Measurements from ENCODE around the gene NLRC5. TPM values are rescaled to one million over a fixed set of nuclear protein-coding genes. Genes with fewer than 3 reads are reported as not detected.
"Not testable (repeated sequence)": the region's sequence is repeated elsewhere in the genome, so short reads cannot be mapped to it uniquely, and the experiment has no call there.

Gene NLRC5
- total RNA-seq, 1 donor from 2014 or later: 9.8 TPM

- intact Hi-C loops (cut with micrococcal nuclease): no loop called here
- DNase-seq (no peak), ATAC-seq (no peak)
Observed at GRCh38 chr16:57058291-57058861, 69.0 kb downstream of the NLRC5 start.

DNA sequence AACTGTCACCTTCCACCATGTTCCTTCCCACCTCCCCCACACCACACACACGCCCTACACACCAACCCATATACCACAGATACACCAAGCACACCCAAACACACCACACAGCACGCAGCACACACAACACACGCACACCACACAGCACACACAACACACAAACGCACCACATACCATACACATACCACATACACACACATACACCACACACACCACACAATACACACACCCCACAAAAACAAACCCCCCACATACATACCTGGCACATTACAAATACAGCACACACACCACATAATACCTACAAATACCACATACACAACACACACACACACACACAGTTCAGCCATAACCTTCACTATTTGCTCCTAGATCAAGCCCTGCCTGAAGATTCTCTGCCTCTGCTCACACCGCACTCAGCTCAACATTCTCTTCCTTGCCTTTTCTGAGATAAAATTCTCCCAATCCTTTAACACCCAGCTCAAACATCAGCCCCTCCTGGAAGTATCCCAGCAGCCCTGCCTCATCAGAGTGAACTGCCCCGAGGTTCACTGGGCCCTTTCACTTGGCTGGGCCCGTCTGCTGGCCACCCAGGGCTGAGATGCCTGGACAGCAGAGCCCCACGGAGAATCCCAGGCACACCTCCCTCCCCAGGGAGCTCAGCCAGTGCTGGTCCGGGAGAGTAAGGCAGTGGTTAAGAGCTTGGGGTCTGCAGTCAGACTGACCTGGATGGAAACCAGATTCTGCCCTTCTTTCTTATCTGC lies 71.1 kb downstream of the NLRC5 start:
- intact Hi-C loops (cut with micrococcal nuclease): no loop called here
- ATAC-seq (peak; percentile 16), DNase-seq (no peak)

DNA sequence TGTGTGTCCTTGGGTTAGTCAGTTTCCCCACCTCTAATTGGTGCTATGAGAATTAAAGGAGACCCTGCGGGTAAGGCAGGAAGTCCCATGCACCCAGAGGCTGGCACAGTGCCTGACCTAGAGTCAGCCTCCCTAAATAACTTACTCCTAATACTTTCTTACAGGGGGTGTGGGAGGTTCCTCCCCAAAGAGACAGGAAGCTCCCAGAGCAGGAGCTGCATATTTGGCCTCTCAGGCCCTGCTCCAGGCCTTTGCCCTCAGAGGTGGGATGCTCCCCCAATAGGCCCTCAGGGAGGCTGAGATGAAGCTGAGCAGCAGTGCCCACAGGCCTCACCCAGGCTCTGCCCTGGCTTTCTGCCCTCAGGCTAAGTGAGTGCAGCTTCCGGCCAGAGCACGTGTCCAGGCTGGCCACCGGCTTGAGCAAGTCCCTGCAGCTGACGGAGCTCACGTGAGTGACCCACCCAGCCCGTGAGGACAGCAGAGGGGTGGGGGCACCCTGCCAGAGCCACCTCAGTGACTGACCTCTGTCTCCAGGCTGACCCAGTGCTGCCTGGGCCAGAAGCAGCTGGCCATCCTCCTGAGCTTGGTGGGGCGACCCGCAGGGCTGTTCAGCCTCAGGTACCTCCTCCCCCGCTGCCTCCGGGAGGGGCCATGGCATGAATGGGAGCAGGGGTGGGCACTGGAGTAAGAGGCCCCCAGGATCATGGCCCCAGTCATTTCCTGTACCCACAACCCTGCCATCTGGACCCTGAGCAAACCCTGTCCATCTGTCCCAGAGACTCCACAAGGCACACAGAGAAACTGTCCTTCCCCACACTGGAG lies 71.9 kb downstream of the NLRC5 start:
- DNase-seq (peak; percentile 81), ATAC-seq (peak; percentile 92)
- intact Hi-C loops (cut with micrococcal nuclease): no loop called here

DNA sequence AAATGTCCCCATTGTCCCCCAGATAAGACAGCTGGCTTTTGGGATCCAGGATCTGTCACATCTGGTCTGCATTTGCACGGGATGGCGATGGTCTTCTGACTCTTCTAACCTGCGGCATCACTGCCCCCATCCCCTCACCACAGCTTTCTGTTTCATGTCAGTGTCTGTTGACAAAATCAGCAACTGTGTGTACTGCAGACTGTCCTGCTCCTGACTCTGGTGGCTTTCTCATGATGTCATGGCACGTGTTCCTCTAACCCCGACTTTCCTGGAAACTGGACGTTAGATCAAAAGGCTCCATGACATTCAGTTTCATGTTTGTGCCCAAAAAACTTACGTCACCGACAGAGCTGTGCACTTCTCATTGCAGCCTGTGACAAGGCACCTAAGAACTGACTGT lies 73.0 kb downstream of the NLRC5 start:
- no peak for DNase-seq
- ATAC-seq: peak; percentile 31
- intact Hi-C loops (cut with micrococcal nuclease): no loop called here

DNA sequence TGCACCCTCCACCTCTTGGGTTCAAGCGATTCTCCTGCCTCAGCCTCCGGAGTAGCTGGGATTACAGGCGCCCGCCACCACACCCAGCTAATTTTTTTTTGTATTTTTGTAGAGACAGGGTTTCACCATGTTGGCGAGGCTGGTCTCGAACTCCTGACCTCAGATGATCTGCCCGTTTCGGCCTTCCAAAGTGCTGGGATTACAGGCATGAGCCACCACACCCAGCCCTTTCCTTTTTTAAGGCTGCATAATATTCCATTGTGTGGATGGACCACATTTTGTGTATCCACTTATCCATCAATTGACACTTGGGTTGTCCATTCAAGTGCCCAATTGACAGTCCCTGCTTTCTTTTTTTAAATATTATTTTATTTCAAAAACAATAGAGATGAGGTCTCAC lies 73.8 kb downstream of the NLRC5 start:
- intact Hi-C loops (cut with micrococcal nuclease); DNase-seq; ATAC-seq: not testable (repeated sequence)

DNA sequence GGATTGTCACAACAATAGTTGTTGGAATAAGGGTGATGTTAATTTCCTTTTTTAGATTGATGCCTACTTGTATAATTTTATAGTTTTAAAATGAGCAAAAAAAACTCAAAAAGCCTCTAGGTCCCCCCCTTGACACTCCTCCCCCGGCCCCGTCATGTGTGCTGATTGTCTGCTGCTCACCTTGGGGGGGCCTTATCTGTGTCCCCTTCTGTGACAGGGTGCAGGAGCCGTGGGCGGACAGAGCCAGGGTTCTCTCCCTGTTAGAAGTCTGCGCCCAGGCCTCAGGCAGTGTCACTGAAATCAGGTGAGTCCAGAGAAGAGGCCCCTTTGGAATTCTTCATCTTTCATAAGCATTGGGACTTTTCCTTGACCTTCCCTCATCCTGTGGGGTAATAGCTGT lies 75.6 kb downstream of the NLRC5 start:
- no peak for ATAC-seq
- DNase-seq: no peak
- intact Hi-C loops (cut with micrococcal nuclease): no loop called here

DNA sequence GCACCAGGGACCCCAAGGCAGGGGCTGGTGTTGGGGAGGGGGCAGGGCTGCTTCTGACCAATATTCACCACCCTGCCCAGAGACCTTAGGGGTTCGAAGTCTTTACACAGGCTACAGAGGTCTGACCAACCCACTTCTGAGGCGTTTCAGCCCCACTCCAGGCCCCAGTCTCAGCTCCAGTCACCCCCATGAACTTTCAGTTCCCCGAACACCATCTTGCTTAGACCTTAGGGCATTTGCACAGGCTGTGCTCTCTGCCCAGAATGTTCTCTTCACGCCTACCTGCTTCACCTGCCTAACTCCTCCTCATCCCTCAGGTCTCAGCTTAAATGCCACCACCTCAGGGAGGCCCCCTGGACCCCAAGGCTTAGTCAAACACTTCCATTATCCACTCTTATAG lies 77.3 kb downstream of the NLRC5 start:
- ATAC-seq (no peak), DNase-seq (no peak)
- intact Hi-C loops (cut with micrococcal nuclease): no loop called here

- intact Hi-C loops (cut with micrococcal nuclease): no loop called here
- DNase-seq (no peak), ATAC-seq (no peak)
Observed at GRCh38 chr16:57067347-57067746, 78.0 kb downstream of the NLRC5 start.

DNA sequence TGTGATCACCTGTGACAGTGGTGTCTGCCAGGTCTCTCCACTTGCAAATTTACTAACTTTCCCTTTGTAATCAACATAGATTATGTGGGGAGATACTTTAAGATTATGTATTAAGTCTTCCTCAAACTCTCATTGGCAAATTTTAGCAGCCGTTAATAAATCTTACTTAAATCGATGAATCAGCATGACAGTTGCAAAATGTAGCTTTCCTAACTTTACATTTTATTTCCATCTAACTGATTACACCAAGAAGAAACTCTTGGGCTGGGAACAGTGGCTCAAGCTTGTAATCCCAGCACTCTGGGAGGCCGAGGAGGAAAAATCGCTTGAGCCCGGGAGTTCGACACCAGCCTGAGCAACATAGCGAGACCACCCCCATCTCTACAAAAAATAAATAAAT lies 79.7 kb downstream of the NLRC5 start:
- DNase-seq: no peak
- no peak for ATAC-seq
- intact Hi-C loops (cut with micrococcal nuclease): no loop called here

GRCh38 chr16:57069635-57070370 lies 80.4 kb downstream of the NLRC5 start:
- intact Hi-C loops (cut with micrococcal nuclease): no loop called here
- DNase-seq (no peak), ATAC-seq (no peak)

GRCh38 chr16:57070424-57070823 lies 81.1 kb downstream of the NLRC5 start:
- ATAC-seq: no peak
- intact Hi-C loops (cut with micrococcal nuclease): no loop called here
- no peak for DNase-seq

- intact Hi-C loops (cut with micrococcal nuclease); DNase-seq; ATAC-seq: not testable (repeated sequence)
Observed at GRCh38 chr16:57071081-57071732, 81.8 kb downstream of the NLRC5 start.

- intact Hi-C loops (cut with micrococcal nuclease): no loop called here
- DNase-seq: no peak
- ATAC-seq: no peak
Observed at GRCh38 chr16:57071831-57072582, 82.7 kb downstream of the NLRC5 start.

- intact Hi-C loops (cut with micrococcal nuclease): no loop called here
- no peak for ATAC-seq
- no peak for DNase-seq
Observed at GRCh38 chr16:57072616-57073275, 83.4 kb downstream of the NLRC5 start.

- DNase-seq: no peak
- intact Hi-C loops (cut with micrococcal nuclease): no loop called here
- no peak for ATAC-seq
Observed at GRCh38 chr16:57077714-57078113, 88.4 kb downstream of the NLRC5 start.

- intact Hi-C loops (cut with micrococcal nuclease): loop anchor here (5.0 kb wide), 1 partner anchor 86 kb away; no protein-coding TSS in a partner anchor
- ATAC-seq (no peak), DNase-seq (no peak)
Observed at GRCh38 chr16:57081744-57082143, 92.4 kb downstream of the NLRC5 start.

GRCh38 chr16:57082664-57083063 lies 93.3 kb downstream of the NLRC5 start:
- ATAC-seq (no peak), DNase-seq (no peak)
- intact Hi-C loops (cut with micrococcal nuclease): loop anchor here (5.0 kb wide), 1 partner anchor 85 kb away; no protein-coding TSS in a partner anchor
